Medulla oblongata (tissue), 1 donor: ENCODE results near the gene PCDHB11.
A peak's percentile ranks its signal among the peaks of the same experiment; 100 is the strongest.
"Not testable (repeated sequence)": the region's sequence is repeated elsewhere in the genome, so short reads cannot be mapped to it uniquely, and the experiment has no call there.

Experiments
- DNase-seq: peaks from one replicate; pipeline ENCODE4 v3.0.0-alpha.2; 2015; ENCODE audit errors: extremely low spot score

PCDHB11 gene

DNA sequence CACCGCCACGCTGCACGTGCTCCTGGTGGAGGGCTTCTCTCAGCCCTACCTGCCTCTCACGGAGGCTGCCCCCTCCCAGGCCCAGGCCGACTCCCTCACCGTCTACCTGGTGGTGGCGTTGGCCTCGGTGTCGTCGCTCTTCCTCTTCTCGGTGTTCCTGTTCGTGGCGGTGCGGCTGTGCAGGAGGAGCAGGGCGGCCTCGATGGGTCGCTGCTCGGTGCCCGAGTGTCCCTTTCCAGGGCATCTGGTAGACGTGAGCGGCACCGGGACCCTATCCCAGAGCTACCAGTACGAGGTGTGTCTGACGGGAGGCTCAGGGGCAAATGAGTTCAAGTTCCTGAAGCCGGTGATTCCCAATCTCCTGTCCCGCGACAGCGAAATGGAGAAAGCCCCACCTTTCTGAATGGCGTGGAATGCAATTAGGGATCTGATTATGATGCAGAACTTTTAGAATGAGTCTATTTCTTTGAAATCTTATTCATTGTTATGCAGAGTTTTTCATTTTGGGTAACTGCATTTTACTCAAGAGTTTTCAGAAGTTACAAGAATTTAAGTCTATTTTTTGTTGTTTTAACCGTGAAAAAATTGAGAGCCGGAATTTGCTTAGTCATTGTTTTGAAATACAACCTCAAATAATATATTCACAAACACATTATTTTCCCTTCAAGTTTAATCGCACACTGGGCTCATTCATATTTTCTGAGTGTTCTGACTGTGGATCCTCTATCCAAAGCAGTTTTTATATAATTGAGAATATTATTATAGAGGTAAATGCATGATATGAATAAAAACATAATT, 37.3 kb downstream of the PCDHB11 start:
- no peak for DNase-seq

DNA sequence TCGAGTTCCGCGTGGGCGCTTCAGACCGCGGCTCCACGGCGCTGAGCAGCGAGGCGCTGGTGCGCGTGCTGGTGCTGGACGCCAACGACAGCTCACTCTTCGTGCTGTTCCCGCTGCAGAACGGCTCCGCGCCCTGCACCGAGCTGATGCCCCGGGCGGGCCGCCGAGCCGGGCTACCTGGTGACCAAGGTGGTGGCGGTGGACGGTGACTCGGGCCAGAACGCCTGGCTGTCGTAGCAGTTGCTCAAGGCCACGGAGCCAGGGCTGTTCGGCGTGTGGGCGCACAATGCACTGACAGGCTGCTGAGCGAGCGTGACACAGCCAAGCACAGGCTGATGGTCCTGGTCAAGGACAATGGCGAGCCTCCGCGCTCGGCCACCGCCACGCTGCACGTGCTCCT, 42.1 kb downstream of the PCDHB11 start:
- DNase-seq = no peak

GRCh38 chr5:141245250-141245717, 45.9 kb downstream of the PCDHB11 start, which contains the start of gene PCDHB15:
Gene PCDHB15 (plus strand): TSS chr5:141245395. CDS start chr5:141245579, 184 bp downstream.
- DNase-seq = peak; percentile 33

DNA sequence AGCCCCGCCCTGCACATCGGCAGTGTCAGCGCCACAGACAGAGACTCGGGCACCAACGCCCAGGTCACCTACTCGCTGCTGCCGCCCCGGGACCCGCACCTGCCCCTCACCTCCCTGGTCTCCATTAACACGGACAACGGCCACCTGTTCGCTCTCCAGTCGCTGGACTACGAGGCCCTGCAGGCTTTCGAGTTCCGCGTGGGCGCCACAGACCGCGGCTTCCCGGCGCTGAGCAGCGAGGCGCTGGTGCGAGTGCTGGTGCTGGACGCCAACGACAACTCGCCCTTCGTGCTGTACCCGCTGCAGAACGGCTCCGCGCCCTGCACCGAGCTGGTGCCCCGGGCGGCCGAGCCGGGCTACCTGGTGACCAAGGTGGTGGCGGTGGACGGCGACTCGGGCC, 47.5 kb downstream of the PCDHB11 start:
- not testable (repeated sequence) for DNase-seq

DNA sequence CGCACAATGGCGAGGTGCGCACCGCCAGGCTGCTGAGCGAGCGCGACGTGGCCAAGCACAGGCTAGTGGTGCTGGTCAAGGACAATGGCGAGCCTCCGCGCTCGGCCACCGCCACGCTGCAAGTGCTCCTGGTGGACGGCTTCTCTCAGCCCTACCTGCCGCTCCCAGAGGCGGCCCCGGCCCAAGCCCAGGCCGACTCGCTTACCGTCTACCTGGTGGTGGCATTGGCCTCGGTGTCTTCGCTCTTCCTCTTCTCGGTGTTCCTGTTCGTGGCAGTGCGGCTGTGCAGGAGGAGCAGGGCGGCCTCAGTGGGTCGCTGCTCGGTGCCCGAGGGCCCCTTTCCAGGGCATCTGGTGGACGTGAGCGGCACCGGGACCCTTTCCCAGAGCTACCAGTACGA, 48.0 kb downstream of the PCDHB11 start:
- DNase-seq = not testable (repeated sequence)

DNA sequence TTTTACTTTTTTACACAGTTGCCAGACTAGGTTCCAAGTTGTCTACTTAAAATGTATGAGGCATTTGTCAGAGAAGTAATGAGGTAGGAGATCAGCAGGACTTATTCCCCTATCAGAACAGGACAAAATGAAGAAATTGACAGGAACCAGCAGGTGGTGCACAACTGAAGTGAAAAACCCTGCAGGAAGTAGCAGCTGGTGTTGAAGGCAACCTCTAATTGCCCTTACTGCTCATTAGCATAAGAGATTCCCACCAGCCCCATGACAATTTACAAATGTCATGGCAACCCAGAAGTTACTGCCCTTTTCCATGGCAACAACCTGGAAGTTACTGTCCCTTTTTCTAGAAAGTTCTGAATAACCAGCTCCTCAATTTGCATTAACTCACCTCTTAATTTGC, 51.1 kb downstream of the PCDHB11 start:
- DNase-seq = no peak
